ENCODE results near the gene ERCC1. TPM values are rescaled to one million over a fixed set of nuclear protein-coding genes. Genes with fewer than 3 reads are reported as not detected.

Gene ERCC1
- total RNA-seq, 1 experiment from 2014 or later = 103 TPM

DNA sequence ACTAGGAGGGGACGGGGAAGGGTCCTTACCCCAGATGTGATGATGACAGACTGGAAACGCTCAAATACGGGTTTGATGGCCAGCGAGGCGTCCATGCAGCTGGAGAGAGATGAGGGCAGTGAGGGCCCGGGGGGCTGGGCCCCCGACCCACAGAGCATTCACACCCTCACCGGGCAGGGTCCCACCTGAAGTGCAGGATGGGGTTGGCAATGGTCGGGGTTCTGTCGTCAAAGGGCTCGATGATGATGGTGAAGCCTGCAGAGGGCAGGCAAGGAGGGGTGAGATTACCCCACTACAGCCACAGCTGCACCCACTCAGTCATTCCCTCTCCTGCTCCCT lies 66.3 kb downstream of the ERCC1 start:
- no peak overlapping the region for H3K4me3 ChIP-seq (replicated peaks in 1 of 2; ENCODE audit: low read depth in 1 of 2, low read length in 2 of 2)
- CTCF ChIA-PET = no interaction called here
- H3K9me2 ChIP-seq (ENCODE audit: insufficient read depth) = no peaks in the 10 kb centered on the region
- ATAC-seq = no peak
- TF ChIP-seq EZH2 (IDR thresholded peaks at IDR 0.05) (no peak), EGR1 (IDR thresholded peaks at IDR 0.05; ENCODE audit: low read depth) (no peak), ZFX (IDR thresholded peaks at IDR 0.05) (no peak), ELF1 (IDR thresholded peaks at IDR 0.05; ENCODE audit: borderline replicate concordance, low read depth) (no peak), POLR2A (IDR thresholded peaks at IDR 0.05; ENCODE audit: borderline replicate concordance, extremely low read depth, insufficient read depth, insufficient read length) (no peak), SP1 (IDR thresholded peaks at IDR 0.05; ENCODE audit: low read depth) (no peak), YY1 (IDR thresholded peaks at IDR 0.05; ENCODE audit: extremely low read depth, insufficient replicate concordance, low read depth, low read length) (no peak), SRF (IDR thresholded peaks at IDR 0.05; ENCODE audit: low read depth) (no peak), EZH2phosphoT487 (IDR thresholded peaks at IDR 0.05; ENCODE audit: borderline replicate concordance) (no peak), CBX3 (IDR thresholded peaks at IDR 0.05; ENCODE audit: low read depth) (no peak)
- TF ChIP-seq, protein P1, sequence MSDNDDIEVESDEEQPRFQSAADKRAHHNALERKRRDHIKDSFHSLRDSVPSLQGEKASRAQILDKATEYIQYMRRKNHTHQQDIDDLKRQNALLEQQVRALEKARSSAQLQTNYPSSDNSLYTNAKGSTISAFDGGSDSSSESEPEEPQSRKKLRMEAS (IDR thresholded peaks at IDR 0.05) = no peak
- no peaks in the 10 kb centered on the region for H3K4me1 ChIP-seq (ENCODE audit: control insufficient read depth in 1 of 2, insufficient read depth in 2 of 2, low read length in 2 of 2)
- H3K36me3 ChIP-seq (ENCODE audit: control insufficient read depth in 1 of 2, insufficient read depth in 2 of 2, low read length in 2 of 2) = peaks cover 28 to 43% of the 10 kb centered on the region in 2 experiments; a peak in 3 of 4 replicates
- no peak overlapping the region for H3K9ac ChIP-seq (ENCODE audit: low read length)
- no peak for DNase-seq (ENCODE audit: low read depth, low spot score)
- intact Hi-C loops (cut with micrococcal nuclease) = no loop called here
- no peaks in the 10 kb centered on the region for H3K9me3 ChIP-seq (ENCODE audit: control insufficient read depth in 1 of 2, insufficient read depth in 1 of 2, low read depth in 1 of 2, low read length in 2 of 2)
- H4K20me1 ChIP-seq (ENCODE audit: insufficient read depth) = no peaks in the 10 kb centered on the region
- RAD21 ChIA-PET (ENCODE audit: low non-redundant PET in 1 of 2, low total read pairs in 2 of 2, uncharacterized antibody in 2 of 2, unreplicated experiment in 2 of 2) = no interaction called here
- no peak overlapping the region for H2AFZ ChIP-seq (ENCODE audit: low read depth, low read length, poor library complexity, severe bottlenecking)
- POLR2A ChIA-PET = no interaction called here
- H3K27ac ChIP-seq (ENCODE audit: low read depth, low read length) = no peak overlapping the region
- BruUV-seq (replicated peaks) = no TSS peak
- H3K79me2 ChIP-seq (ENCODE audit: insufficient read depth, low read length) = no peaks in the 10 kb centered on the region
- no peak overlapping the region for H3K4me2 ChIP-seq (ENCODE audit: low read length)
- no peaks in the 10 kb centered on the region for H3K27me3 ChIP-seq (ENCODE audit: insufficient read depth, low read length)

Small RNA genes lying within 50 kb of the gene (microRNA-seq; reads per million reads assigned to microRNA genes)
- not detected for gene MIR6088 (ENCODE audit: borderline number of aligned reads)

Other genes starting within 250 kb of the ERCC1 start
- gene TRAPPC6A, start 245.7 kb downstream of the ERCC1 start, total RNA-seq (2021; ENCODE audit: unreplicated experiment) = 26.9 TPM
- 12.2 TPM for gene BLOC1S3, start 245.1 kb downstream of the ERCC1 start, total RNA-seq (2021; ENCODE audit: unreplicated experiment)
- gene EXOC3L2, start 178.5 kb downstream of the ERCC1 start, total RNA-seq (2021; ENCODE audit: unreplicated experiment) = not detected
- gene MARK4, start 172.6 kb downstream of the ERCC1 start, total RNA-seq (2021; ENCODE audit: unreplicated experiment) = 37.7 TPM
- gene CKM, start 101.0 kb downstream of the ERCC1 start, total RNA-seq (2021; ENCODE audit: unreplicated experiment) = not detected
- gene KLC3, start 83.2 kb downstream of the ERCC1 start, total RNA-seq (2021; ENCODE audit: unreplicated experiment) = 22.8 TPM
- 58.9 TPM for gene ERCC2, start 53.3 kb downstream of the ERCC1 start, total RNA-seq (2021; ENCODE audit: unreplicated experiment)
- gene PPP1R13L, start 18.8 kb downstream of the ERCC1 start, total RNA-seq (2021; ENCODE audit: unreplicated experiment) = 89.1 TPM
- 30.5 TPM for gene POLR1G, start 17.3 kb downstream of the ERCC1 start, total RNA-seq (2021; ENCODE audit: unreplicated experiment)
- 12.6 TPM for gene FOSB, start 44.1 kb upstream of the ERCC1 start, total RNA-seq (2021; ENCODE audit: unreplicated experiment)
- 21.7 TPM for gene RTN2, start 73.1 kb upstream of the ERCC1 start, total RNA-seq (2021; ENCODE audit: unreplicated experiment)
- 5.2 TPM for gene PPM1N, start 74.5 kb upstream of the ERCC1 start, total RNA-seq (2021; ENCODE audit: unreplicated experiment)
- 152 TPM for gene VASP, start 83.6 kb upstream of the ERCC1 start, total RNA-seq (2021; ENCODE audit: unreplicated experiment)
- 11.1 TPM for gene OPA3, start 160.9 kb upstream of the ERCC1 start, total RNA-seq (2021; ENCODE audit: unreplicated experiment)
- gene GPR4, start 178.3 kb upstream of the ERCC1 start, total RNA-seq (2021; ENCODE audit: unreplicated experiment) = 0.10 TPM
- 131 TPM for gene EML2, start 215.5 kb upstream of the ERCC1 start, total RNA-seq (2021; ENCODE audit: unreplicated experiment)
- 14.1 TPM for gene GIPR, start 244.3 kb upstream of the ERCC1 start, total RNA-seq (2021; ENCODE audit: unreplicated experiment)